Mucosa of rectum (tissue), 2 donors: ENCODE data around the gene EIF4A3.
"Not testable (repeated sequence)": the region's sequence is repeated elsewhere in the genome, so short reads cannot be mapped to it uniquely, and the experiment has no call there.

ENCODE experiments used
- H3K27ac ChIP-seq, 2 donors: one replicate each; pipeline ENCODE4 v1.7.0; 2013; ENCODE audit warnings: inconsistent platforms in 2 of 2, low read depth in 2 of 2, low read length in 2 of 2
- H3K27me3 ChIP-seq, 2 donors: one replicate each; pipeline ENCODE4 v1.7.0; 2013; ENCODE audit warnings: low read length in 2 of 2; ENCODE audit not compliant: control insufficient read depth in 2 of 2, insufficient read depth in 2 of 2
- H3K36me3 ChIP-seq, 2 donors: one replicate each; pipeline ENCODE4 v1.7.0; 2013; ENCODE audit warnings: low read length in 2 of 2; ENCODE audit not compliant: control insufficient read depth in 2 of 2, insufficient read depth in 2 of 2
- H3K4me1 ChIP-seq, 2 donors: one replicate each; pipeline ENCODE4 v1.7.0; 2013; ENCODE audit warnings: low read length in 2 of 2, mild to moderate bottlenecking in 1 of 2; ENCODE audit not compliant: control insufficient read depth in 2 of 2, insufficient read depth in 2 of 2
- H3K4me3 ChIP-seq, 2 donors: one replicate each; pipeline ENCODE4 v1.7.0; 2013; ENCODE audit warnings: low read length in 2 of 2
- H3K9ac ChIP-seq, 2 donors: one replicate each; pipeline ENCODE4 v1.7.0; 2013; ENCODE audit warnings: low read length in 2 of 2, low read depth in 1 of 2, mild to moderate bottlenecking in 1 of 2
- H3K9me3 ChIP-seq, 2 donors: one replicate each; pipeline ENCODE4 v1.7.0; 2013; ENCODE audit warnings: low read length in 2 of 2; ENCODE audit not compliant: control insufficient read depth in 2 of 2
- donor health status: healthy.
- donor health status: Normal muscosa, but diverticular disease.

EIF4A3 gene

GRCh38 chr17:80095844-80096475, 51.0 kb downstream of the EIF4A3 start:
- Histone ChIP-seq H3K9ac (no peak overlapping the region), H3K4me3 (no peak overlapping the region), H3K36me3 (no peaks in the 10 kb centered on the region), H3K4me1 (peaks cover 0 to 4% of the 10 kb centered on the region in 2 donors), H3K27ac (no peak overlapping the region), H3K9me3 (no peaks in the 10 kb centered on the region), H3K27me3 (no peaks in the 10 kb centered on the region)

- Histone ChIP-seq H3K27ac (no peak overlapping the region), H3K4me3 (no peak overlapping the region), H3K9me3 (no peaks in the 10 kb centered on the region), H3K27me3 (no peaks in the 10 kb centered on the region), H3K4me1 (no peaks in the 10 kb centered on the region), H3K36me3 (no peaks in the 10 kb centered on the region), H3K9ac (no peak overlapping the region)
Measured at GRCh38 chr17:80095038-80095843, 51.7 kb downstream of the EIF4A3 start.

GRCh38 chr17:80092959-80093358, 54.0 kb downstream of the EIF4A3 start:
- Histone ChIP-seq H3K36me3 (no peaks in the 10 kb centered on the region), H3K4me1 (no peaks in the 10 kb centered on the region), H3K9ac (no peak overlapping the region), H3K27ac (peak overlapping the region in 1 of 2 donors; percentile 36), H3K27me3 (no peaks in the 10 kb centered on the region), H3K9me3 (no peaks in the 10 kb centered on the region), H3K4me3 (no peak overlapping the region)

DNA sequence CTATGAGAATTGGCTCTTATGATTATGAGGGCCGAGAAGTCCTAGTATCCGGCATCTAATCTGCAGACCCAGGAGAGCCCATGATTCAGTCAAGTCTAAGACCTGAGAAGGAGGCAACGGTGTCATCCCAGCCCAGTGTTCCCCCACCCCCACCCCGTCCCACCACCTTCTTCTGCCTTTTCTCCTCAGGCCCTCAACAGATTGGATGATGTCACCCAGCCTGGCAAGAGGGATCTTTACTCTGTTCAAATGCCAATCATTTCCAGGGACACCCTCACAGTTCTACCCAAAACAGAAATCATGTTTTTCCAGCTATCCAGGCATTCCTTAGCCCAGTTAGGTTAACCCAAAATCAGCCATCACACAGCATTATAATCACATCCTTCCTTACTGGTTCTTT, 55.6 kb downstream of the EIF4A3 start:
- no peaks in the 10 kb centered on the region for H3K27me3 ChIP-seq
- no peak overlapping the region for H3K9ac ChIP-seq
- no peaks in the 10 kb centered on the region for H3K4me1 ChIP-seq
- no peak overlapping the region for H3K4me3 ChIP-seq
- H3K9me3 ChIP-seq = no peaks in the 10 kb centered on the region
- H3K36me3 ChIP-seq = no peaks in the 10 kb centered on the region
- H3K27ac ChIP-seq = no peak overlapping the region

GRCh38 chr17:80090164-80090563, 56.8 kb downstream of the EIF4A3 start:
- not testable (repeated sequence) for H3K4me1 ChIP-seq, H3K9ac ChIP-seq, H3K36me3 ChIP-seq, H3K9me3 ChIP-seq, H3K27ac ChIP-seq, H3K4me3 ChIP-seq, H3K27me3 ChIP-seq

DNA sequence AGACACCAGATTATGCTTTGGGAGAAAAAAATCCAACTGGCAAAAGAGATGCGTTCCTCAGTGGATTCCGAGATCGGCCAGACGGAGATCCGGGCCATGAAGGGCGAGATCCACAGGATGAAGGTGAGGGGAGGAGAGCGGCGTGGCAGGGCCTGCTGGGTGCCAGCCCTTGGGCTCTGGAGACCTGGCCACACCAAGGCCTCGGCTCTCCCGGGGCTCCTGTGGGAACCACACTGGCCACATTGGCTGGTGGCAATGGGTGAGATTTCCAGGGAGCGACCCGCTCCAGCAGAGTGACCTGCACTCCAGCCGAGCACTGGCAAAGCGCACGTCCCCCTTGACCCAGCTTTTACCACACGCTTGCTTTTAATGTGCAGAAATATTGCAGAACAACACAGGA, 57.2 kb downstream of the EIF4A3 start:
- Histone ChIP-seq H3K4me1 (no peaks in the 10 kb centered on the region), H3K9ac (no peak overlapping the region), H3K4me3 (no peak overlapping the region), H3K27ac (no peak overlapping the region), H3K9me3 (no peaks in the 10 kb centered on the region), H3K27me3 (no peaks in the 10 kb centered on the region), H3K36me3 (no peaks in the 10 kb centered on the region)

GRCh38 chr17:80087346-80088265, 59.3 kb downstream of the EIF4A3 start:
- no peak overlapping the region for H3K9ac ChIP-seq
- H3K9me3 ChIP-seq = no peaks in the 10 kb centered on the region
- H3K27me3 ChIP-seq = no peaks in the 10 kb centered on the region
- H3K4me3 ChIP-seq = no peak overlapping the region
- no peak overlapping the region for H3K27ac ChIP-seq
- no peaks in the 10 kb centered on the region for H3K4me1 ChIP-seq
- no peaks in the 10 kb centered on the region for H3K36me3 ChIP-seq

GRCh38 chr17:80086616-80087015, 60.3 kb downstream of the EIF4A3 start:
- H3K4me3 ChIP-seq = no peak overlapping the region
- H3K9me3 ChIP-seq = no peaks in the 10 kb centered on the region
- H3K4me1 ChIP-seq = no peaks in the 10 kb centered on the region
- H3K9ac ChIP-seq = no peak overlapping the region
- H3K27me3 ChIP-seq = no peaks in the 10 kb centered on the region
- H3K27ac ChIP-seq = no peak overlapping the region
- H3K36me3 ChIP-seq = no peaks in the 10 kb centered on the region

GRCh38 chr17:80086081-80086480, 60.8 kb downstream of the EIF4A3 start:
- no peak overlapping the region for H3K27ac ChIP-seq
- H3K4me3 ChIP-seq = no peak overlapping the region
- no peaks in the 10 kb centered on the region for H3K4me1 ChIP-seq
- no peaks in the 10 kb centered on the region for H3K36me3 ChIP-seq
- no peak overlapping the region for H3K9ac ChIP-seq
- no peaks in the 10 kb centered on the region for H3K27me3 ChIP-seq
- H3K9me3 ChIP-seq = no peaks in the 10 kb centered on the region

- H3K36me3 ChIP-seq = no peaks in the 10 kb centered on the region
- no peaks in the 10 kb centered on the region for H3K9me3 ChIP-seq
- no peak overlapping the region for H3K27ac ChIP-seq
- H3K4me3 ChIP-seq = no peak overlapping the region
- H3K4me1 ChIP-seq = no peaks in the 10 kb centered on the region
- H3K9ac ChIP-seq = no peak overlapping the region
- no peaks in the 10 kb centered on the region for H3K27me3 ChIP-seq
Measured at GRCh38 chr17:80084773-80085172, 62.2 kb downstream of the EIF4A3 start.
